ENCODE results near the gene ST6GALNAC6.

Gene ST6GALNAC6

DNA sequence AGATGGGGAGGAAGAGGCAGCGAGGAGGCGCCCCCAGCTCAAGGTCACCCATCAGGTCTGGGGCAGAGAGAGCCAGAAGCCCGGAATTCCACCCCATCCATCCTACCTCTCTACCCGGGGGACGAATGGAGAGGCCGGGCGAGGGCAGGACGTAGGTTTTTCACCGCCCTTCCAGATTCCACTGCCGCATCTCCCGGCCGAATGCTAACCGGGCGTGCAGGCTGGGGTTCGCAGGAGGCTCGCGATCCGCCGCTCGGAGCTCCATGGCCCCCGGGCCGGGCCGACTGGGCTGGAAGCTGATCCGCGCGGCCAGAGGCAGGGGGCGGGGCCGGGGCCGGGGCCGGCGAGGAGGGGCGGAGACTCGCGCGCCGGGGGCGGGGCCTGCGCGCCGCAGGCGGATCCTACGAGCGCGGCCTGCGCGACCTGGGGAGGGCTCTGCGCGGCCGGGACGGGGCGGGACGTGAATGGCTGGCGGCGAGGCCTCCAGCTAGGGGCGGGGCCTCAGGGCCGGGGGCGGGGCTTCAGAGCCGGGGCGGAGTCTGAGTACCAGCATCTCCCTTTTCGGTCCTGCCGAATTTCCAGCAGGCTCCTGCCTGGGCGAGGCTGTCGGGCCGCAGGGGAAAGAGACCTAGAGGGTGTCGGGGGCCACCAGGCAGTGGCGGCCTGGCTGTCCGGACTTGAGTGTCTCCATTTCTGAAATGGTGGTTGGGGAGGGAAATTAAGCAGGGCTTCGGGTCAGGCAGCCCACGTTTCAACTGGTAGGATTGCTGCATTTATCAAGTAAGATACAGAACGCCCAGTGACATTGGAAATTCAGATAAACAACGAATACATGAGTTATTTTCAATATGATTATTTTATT is 17.5 kb upstream of the ST6GALNAC6 start, which contains the start of gene ST6GALNAC4:
Gene ST6GALNAC4, minus strand, starts transcription at position 322 of the 862 bp plus-strand sequence. CDS start 622 bp downstream, outside the sequence.
- peak; percentile 93 for DNase-seq

DNA sequence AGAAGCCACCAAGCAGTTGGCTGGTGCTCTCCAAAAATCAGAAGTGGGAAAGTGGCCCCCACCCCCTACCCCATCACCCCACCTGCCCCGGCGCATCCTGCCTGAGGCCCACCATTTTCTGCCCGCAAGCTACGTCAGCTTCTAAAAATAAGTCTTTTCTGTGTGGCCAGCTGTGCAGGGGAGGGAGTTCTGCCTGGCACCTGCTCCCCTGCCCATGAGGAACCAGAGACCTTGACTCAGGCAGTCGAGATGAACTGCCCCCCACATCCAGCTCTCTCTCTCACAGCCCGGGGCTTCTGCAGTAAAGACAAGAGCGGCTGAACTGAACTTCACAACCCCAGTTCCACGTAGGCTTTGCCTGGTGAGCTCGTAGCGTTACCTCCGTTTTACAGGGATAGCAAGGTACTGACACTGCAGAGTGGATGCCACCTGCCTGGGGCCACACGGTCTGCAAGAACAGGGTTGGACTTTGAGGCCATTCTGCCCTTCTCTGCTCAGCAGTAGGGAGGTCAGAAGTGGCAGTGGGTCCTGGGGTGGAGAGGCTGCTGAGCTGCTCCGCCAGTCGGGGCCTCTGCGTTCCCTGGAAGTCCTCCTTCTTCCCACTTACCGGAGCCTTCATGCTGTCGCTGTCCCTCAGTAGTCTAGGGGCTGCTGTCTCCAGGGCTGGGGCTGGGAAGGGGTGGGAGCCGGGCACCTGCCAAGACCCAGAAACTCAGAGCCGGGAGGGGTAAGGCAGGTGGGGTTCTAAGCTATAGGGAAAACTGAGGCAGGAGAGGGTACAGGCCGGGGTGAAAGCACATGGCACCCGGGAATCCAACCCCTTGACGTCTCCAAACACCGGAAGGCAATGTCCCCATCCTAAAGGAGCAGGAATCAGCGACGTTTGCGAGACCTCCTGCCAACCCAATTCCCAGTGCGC is 16.7 kb upstream of the ST6GALNAC6 start:
- DNase-seq: no peak

DNA sequence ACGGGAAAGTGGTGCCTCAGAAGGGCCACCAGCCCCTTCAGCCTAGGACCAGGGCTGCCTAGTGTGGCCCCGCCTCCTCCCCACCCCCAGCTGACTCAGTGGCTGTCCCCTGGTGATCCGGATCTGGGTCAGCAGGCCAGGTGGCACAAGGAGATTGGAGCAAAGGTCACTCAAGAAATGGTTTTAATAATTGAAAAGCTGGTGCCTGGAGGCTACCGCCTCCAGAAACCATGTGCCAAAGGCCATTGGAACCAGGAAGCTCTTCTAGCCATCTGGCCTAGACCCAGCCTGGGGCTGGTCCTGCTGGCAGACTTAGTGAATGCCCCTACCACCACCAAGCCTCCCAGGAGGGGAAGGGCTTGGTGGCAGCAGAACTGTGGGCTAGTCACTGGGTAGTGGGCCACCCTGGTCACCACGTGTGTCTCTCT is 15.9 kb upstream of the ST6GALNAC6 start:
- no peak for DNase-seq

DNA sequence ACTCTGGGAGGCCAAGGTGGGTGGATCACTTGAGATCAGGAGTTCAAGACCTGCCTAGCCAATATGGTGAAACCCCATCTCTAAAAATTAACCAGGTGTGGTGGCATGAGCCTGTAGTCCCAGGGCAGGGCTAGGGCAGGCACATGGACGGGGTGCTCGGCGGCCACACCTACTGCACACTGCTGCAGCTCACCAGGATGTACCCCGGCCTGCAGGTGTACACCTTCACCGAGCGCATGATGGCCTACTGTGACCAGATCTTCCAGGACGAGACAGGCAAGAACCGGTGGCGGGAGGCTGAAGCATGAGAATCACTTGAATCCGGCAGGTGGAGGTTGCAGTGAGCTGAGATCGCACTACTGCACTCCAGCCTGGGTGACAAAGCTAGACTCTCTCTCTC is 14.3 kb upstream of the ST6GALNAC6 start:
- DNase-seq: no peak

DNA sequence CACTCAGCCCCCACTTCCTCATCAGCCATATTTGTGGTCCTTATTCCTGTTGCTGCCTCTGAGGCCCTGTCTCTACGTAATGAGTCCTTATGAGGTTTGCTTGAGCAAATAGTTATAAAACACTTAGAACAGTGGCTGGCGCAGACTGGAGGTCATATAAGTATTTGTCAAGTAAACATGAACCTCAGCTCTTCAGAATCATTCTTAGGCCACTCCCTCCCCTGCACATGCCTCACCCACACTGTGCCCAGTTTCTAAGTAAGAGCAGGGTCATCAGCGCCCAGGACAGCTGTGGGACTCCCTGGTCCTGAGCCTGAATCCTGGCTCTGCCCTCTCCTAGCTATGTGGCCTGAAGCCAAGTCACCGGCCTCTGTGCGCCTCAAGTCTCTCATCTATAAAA is 13.5 kb upstream of the ST6GALNAC6 start:
- no peak for DNase-seq

DNA sequence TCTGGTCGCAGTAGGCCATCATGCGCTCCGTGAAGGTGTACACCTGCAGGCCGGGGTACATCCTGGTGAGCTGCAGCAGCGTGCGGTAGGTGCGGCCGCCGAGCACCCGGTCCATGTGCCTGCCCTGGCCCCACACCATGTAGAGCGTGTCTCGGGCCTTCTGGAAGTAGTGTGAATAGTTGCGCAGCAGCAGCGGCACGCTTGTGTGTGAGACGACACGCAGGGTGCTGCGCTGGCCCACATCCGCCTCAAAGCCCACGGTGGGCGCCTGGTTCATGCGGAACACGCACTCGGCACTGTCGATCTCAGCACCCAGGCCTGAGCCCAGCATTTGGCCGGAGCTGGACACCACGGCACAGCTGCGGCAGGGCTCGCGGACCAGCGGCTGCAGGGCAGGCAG is 12.9 kb upstream of the ST6GALNAC6 start:
- DNase-seq: no peak

DNA sequence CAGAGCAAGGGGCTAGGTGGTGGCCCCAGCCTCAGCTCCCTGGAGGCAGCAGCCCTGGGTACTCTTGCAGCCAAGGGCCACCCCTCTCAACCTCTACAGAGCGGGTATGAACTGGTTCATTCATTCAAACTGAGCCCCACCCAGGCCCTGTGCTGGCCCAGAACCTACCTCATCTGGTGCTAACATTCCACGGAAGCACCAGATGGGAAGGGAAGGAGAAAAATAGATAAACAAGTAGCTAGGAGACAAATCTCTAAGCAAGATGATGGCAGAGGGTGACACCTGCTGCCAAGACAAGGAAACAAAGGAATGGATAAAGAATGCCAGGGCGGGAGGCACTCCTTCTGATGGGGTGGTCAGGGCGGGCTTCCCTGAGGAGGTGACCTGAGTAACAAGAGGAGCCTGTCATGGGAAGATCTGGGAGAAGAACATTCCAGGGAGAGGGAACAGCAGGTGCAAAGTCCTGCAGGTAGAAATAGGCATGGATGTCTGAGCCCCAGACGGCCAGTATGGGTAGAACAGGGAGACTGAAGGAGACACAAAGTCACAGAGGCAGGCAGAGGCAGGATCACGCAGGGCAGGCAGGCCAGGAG is 11.3 kb upstream of the ST6GALNAC6 start:
- DNase-seq: no peak

DNA sequence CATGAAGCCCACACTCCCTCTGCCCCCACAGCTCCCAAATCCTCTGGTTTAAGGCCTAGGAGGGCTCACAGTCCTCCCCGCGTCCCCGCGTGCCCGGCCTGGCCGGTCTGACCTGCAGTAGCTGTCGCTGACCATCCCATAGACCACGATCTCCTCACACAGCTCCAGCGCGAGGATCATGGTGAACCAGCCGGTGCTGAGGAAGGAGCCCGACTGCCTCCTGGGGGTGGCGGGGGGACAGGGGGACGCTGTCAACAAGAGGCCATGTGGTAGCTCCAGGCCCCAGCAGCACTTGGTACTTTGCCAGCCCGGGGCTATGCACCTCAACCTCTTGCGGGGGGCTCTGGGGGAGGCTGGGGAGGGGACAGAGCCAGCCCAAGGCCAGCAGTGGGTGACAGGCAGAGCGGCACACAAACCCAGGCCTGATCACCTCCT is 10.5 kb upstream of the ST6GALNAC6 start:
- no peak for DNase-seq

DNA sequence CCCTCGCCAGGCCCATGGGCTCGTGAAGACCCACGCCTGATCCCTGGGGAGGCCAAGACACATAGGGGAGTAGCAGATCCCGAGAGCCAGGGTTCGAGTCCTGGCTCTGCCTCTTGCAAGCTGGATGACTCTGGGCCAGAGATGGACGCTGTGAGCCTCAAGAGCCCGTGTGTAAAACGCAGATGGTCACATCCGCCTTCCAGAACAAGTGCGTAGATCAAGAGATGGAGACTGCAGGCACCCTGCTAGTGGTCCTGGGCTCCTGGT is 9.2 kb upstream of the ST6GALNAC6 start:
- no peak for DNase-seq

DNA sequence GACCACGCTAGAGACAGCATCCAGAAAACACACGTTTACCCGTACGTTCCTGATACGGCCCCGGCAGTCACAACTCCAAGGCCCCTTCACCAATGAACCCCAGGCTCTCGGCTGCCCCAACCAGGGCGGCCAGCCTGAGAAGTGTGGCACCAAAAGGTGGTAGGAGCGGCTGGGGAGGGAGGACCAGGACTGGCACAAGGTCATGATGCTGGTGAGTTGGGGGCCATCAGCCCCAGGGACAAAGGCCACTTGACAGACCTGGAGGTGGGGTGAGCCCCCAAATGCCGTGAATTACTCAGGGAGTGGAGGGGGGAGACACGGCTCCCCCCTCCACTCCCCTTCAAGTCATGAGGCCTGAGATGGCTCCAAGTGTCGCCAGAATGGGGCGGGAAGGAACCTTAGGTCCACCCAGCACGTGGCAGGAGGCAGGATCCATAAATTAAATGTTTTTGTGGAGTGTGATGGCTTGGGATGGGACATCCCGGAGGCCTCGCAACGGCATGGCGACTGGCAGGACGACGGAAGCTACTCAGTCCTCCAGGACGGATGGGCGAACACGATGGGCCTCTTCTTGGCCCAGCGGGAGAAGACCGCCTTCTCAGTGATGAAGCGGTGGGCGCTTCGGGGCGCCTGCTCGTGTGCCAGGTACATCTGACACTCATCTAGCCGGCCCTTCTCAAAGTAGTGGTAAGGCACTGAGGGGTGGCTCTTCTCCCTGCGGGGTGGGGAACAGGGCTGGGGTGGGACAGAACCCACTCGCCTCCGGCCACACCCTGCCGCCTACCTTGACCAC is 8.7 kb upstream of the ST6GALNAC6 start:
- DNase-seq: no peak

DNA sequence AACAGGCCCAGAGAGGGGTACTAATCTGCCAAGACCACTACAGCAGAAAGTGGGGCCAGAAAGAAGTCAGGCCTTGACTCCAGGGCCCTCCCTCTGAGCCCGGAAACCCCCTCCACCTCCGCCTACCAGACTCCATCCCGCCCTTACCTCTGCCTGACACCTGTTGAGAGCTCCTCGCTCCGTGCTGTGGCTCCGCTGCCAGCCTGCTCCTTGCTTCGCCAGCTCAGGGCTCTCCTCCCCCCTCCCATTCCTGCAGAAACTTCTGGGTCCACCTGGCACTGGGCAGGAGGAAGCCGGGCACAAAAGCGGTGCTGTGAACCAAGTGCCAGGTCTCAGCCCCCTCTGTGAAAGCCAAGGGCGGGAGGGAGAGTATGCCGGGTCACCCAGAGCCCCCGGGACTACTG is 6.4 kb upstream of the ST6GALNAC6 start:
- DNase-seq: no peak

DNA sequence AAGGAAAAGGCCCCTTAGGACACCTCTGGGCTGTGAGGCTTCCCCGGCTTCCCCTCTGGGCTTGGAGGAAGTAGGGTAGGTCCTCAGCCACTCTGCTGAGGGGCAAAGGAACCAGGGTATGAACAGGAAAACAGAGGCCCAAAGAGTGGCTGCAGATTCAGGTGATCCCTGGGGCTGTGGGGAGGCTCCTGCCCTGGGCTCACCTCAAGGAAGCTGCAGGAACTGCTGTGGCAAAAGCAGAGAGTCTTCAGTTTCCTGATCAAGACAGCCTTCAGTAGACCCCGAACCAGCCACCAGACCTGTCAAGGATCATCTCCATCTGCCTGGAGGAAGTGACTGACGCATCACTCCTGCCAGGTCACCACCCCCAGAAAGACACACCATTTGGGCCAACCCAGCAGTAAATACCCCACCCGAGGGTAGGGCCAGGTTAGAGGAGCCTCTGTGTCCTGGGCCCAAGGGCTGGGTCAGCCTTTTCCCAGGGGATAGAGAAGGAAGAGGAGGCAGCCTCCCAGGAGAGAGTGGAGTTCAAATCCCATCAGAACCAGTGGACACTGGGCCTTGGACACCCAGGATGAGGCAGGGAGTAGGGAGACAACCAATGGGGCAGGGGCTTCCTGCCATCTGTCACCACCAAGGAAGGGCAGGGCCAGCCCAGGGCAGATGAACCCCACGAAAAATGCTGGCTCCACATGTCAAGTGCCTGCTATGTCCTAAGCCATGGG is 5.8 kb upstream of the ST6GALNAC6 start:
- DNase-seq: no peak

DNA sequence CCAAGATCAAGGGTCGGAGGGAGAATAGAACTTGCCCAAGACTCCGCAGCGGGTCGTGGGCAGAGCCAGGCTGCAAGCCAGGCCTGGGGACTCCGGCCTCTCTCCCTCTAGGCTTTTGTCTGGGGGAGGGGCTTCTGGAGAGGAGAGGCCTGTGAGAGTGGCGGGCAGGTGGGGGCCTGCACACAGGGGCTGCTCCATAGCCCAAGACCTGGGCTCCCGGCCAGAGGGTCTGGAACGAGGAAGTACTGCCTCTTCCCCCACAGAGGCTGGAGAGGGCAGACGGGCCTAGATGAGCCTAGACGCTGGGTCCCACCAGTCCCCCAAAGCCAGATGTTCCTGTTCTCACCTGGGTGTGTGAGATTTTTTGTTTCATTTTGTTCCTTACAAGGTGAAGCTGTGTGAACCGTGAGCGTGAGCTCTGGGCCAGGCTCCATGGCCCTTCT is 5.2 kb upstream of the ST6GALNAC6 start:
- no peak for DNase-seq

DNA sequence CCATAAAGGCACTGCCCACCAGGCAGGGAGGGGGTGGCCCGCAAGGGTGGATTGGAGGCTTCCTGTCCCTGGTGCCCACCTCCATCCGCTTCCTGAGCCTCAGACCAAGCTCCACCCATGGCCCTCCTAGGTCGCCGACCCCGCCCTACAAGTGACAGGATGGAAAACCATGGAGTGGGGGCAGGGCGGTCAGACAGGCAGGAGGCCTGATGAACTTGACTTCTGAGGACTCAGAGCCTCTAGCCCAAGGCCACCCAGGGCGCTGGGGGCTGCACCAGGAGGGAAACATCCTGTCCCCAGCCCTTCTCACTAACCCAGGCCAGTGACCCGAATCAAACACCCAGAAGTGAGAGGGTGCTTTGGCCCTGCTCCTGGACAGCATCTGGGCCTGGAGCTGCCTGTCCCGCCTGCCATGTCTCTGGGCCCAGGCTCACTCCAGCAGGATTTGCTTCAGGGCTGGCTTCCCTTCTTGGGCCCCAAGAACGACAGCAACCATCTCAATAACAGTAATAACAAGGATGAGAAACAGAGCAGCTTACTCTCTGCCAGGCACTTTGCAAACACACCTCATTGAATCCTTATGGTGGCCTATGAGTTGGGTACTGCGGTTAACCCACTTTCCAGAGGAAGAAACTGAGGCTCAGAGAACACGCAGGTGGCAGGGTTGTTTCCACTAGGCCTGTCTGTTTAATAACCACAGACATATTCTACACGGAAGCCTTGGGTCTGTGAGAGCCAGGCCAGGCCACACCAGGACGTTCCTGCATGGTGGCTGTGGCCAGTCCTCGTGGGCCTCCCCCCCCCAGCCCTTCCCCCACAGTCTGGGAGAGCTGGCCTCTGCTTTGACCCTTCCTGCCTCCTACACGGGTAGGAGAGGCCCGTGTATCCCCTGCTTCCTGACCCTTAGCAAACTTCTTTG is 4.4 kb upstream of the ST6GALNAC6 start:
- no peak for DNase-seq

DNA sequence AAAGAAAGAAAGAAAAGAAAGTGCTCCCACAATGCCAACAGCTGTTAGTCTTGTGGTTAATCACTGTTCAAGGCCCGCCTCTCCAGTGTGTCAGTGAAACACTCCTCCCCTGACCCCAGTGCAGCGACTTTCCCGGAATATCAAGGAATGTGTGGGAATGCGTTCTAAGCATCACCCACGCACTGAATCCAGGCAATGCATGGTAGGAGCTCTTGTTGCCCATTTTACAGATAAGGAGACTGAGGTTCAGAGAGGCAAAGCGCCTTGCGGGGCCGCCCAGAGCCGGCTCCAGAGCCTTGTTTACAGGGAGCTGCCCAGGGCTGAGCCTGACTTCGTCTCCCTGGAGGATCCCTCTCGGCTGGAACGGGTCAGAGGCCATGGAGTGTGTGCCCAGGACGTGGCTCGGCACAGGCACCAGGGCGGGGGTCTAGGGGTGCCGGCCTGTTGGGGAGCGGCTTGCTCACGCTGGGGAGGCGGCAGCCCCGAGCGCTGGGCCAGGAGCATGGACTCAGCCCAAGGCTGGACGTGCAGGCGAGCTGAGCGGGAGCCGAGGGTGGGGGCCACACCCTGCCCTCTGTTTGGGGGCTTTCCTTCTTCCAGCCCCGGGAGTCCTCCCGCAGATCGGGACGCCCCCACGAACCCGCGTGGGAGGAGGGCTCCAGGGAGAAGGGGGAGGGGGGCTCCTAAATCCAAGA is 823 bp downstream of the ST6GALNAC6 start:
- DNase-seq: peak; percentile 88

DNA sequence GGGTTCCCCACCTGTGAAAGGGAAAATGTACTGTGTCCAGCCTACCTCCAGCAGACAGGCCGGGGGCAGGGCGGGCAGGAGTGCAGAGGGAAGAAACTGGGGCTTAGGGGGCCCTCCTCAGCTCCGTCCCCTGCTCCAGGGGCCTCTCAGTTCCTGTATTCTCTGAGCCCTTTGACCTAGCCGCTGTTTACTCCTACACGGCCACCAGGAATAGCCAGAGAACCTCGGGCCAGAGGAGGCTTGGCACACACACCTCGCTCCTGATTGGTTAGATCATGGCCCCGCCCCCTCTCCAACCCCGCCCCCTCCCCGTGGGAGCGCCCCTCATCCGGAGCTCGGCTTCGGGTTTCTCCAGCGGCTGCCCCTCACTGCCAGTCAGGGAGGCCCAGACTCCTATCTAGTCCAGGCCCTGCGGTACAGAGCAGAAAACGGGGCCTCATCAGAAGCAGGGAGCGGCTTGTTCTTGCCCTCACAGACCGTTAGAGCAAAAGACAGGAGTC is 2.2 kb downstream of the ST6GALNAC6 start:
- DNase-seq: peak; percentile 78

DNA sequence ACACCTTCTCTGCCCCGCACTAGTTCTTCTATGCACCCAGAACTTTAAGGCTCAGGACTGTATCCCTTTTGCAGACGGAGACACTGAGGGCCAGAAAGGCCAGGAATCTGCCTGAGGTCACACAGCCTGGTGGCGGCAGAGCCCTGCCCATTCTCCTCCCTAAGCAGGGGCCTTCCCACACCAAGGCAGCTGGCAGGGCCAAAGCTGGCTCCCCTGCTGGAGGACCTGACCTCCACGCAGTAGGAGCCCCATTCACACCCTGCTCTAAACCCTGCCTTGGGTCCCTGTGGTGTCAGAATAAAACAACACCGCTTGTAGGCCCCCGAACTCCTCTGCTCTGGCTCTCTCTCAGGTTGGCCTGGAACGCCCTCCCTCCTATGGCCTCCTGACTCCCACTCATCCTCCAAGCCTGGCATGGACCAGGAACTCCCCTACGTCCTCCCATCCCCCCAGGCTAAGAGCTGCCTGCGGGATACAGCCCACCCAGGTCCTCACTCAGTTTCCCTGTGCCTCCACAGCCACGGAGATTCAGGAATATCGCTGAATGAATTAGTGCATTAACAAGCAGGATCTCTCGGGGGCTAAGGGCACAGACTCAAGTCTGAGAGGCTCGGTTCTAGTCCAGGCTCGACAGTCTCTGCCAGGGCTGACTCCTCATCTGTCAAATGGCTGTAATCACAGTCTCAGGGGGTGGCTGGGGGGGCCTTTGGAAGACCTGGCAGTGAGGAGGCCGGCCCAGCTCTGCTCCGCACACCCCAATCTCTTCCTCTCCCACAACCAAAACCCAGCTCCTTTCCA is 2.8 kb downstream of the ST6GALNAC6 start:
- no peak for DNase-seq

DNA sequence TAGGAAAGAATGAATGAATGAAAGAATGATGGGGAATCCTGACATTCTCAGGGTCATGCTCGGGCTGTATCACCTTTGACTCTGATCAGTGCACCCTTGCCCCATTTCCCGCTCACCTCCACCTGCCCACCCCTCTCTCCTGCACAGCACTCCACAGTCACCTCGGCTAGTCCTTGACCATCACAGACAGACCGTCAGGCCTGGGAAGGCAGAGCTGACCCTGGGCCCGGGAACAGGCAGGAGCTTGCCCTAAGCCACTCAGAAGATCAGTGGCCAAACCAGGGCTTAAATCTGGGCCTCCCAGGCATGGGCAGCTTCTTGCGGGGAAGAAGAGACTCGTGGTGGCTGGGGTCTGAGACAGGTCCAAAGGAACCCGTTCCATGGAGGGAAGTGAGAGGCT is 3.6 kb downstream of the ST6GALNAC6 start:
- DNase-seq: no peak

DNA sequence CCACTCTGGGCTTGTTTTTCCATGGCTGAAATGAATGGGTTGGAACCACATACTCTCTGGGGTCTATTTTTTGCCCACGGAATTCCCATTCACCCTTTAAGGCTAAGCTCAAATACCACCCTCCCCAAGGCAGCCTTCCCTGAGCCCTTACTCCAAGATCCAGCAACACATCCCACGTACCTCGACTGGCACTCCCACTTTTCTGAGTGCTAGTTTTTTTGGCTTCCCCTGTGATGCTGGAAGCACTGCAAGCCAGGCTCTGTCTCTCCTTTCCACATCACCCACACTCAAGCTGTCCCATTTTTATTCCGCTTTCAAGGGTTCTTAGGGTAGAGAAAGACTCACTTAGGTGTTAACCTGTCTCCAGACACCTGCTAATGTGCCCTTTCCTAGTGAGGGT is 6.0 kb downstream of the ST6GALNAC6 start:
- DNase-seq: no peak

Data from fibroblast of skin of abdomen (primary cell).